Calu3 (cell line): ENCODE measurements around the gene WDPCP. TPM values are rescaled to one million over a fixed set of nuclear protein-coding genes. Genes with fewer than 3 reads are reported as not detected.

Experiments
- BruUV-seq: library from RNA; stranded (reverse); fragments of 400-500 nt; replicated peaks from 2 replicates; lab custom pipeline; 2021; lab: Mats Ljungman, UMichigan
- CTCF ChIA-PET: fragments of 300-600 bp; sonication (Branson Sonifier 250); formaldehyde crosslinking; loops from one replicate; lab custom pipeline; 2022; ENCODE audit warnings: antibody characterized with exemption; lab: Charles Lee
- DNase-seq: peaks from one replicate; pipeline ENCODE4 v3.0.0; 2022
- H3K27ac Mint-ChIP-seq: one replicate; pipeline ENCODE4 v1.8.0; 2022; ENCODE audit warnings: mixed read lengths; ENCODE audit not compliant: unreplicated experiment
- H3K27me3 Mint-ChIP-seq: one replicate; pipeline ENCODE4 v1.8.0; 2022; ENCODE audit warnings: mixed read lengths; ENCODE audit not compliant: unreplicated experiment
- H3K36me3 Mint-ChIP-seq: one replicate; pipeline ENCODE4 v1.8.0; 2022; ENCODE audit warnings: mild to moderate bottlenecking, moderate library complexity, mixed read lengths; ENCODE audit not compliant: insufficient read depth, unreplicated experiment
- H3K4me1 Mint-ChIP-seq: one replicate; pipeline ENCODE4 v1.8.0; 2022; ENCODE audit warnings: mild to moderate bottlenecking, low read depth, mixed read lengths; ENCODE audit not compliant: unreplicated experiment
- H3K4me3 Mint-ChIP-seq: one replicate; pipeline ENCODE4 v1.8.0; 2022; ENCODE audit warnings: mild to moderate bottlenecking, low read depth, moderate library complexity, mixed read lengths; ENCODE audit not compliant: unreplicated experiment
- H3K9me3 Mint-ChIP-seq: one replicate; pipeline ENCODE4 v1.8.0; 2022; ENCODE audit warnings: low read depth, mixed read lengths; ENCODE audit not compliant: unreplicated experiment
- intact Hi-C: fragments of 100-400 bp; cut with micrococcal nuclease; formaldehyde crosslinking; loops from one replicate; pipeline ENCODE4 v1.10.0; 2022; ENCODE audit not compliant: unreplicated experiment
- total RNA-seq: library from RNA; stranded (reverse); gene quantifications from 2 replicates; pipeline ENCODE4 v1.2.3, GENCODE V29; 2022
- TF ChIP-seq, protein P1 (sequence below): fragments of 200-600 bp; IDR thresholded peaks from one replicate; pipeline ENCODE4 v1.8.0; 2022; ENCODE audit warnings: antibody characterized with exemption; ENCODE audit not compliant: unreplicated experiment

Gene WDPCP
- total RNA-seq, 1 experiment from 2014 or later: 9.0 TPM

DNA sequence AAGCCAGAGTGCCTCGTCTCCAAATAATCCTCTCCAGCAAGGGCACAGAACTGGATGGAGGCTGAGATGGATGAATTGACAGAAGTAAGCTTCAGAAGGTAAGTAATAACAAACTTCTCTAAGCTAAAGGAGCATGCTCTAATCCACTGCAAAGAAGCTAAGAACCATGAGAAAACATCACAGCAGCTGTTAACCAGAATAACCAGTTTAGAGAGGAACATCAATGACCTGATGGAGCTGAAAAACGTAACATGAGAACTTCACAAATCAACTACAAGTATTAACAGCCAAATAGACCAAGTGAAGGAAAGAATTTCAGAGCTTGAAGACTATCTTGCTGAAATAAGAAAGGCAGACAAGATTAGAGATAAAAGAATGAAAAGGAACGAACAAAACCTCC, 32.3 kb downstream of the WDPCP start:
- intact Hi-C loops: no loop called here
- H3K4me1 Mint-ChIP-seq: peaks cover 23% of the 10 kb centered on the region
- H3K4me3 Mint-ChIP-seq: no peak overlapping the region
- no peak for DNase-seq
- no peaks in the 10 kb centered on the region for H3K36me3 Mint-ChIP-seq
- TF ChIP-seq, protein P1, sequence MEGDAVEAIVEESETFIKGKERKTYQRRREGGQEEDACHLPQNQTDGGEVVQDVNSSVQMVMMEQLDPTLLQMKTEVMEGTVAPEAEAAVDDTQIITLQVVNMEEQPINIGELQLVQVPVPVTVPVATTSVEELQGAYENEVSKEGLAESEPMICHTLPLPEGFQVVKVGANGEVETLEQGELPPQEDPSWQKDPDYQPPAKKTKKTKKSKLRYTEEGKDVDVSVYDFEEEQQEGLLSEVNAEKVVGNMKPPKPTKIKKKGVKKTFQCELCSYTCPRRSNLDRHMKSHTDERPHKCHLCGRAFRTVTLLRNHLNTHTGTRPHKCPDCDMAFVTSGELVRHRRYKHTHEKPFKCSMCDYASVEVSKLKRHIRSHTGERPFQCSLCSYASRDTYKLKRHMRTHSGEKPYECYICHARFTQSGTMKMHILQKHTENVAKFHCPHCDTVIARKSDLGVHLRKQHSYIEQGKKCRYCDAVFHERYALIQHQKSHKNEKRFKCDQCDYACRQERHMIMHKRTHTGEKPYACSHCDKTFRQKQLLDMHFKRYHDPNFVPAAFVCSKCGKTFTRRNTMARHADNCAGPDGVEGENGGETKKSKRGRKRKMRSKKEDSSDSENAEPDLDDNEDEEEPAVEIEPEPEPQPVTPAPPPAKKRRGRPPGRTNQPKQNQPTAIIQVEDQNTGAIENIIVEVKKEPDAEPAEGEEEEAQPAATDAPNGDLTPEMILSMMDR: no peak
- H3K27me3 Mint-ChIP-seq: no peaks in the 10 kb centered on the region
- peaks cover 5% of the 10 kb centered on the region for H3K9me3 Mint-ChIP-seq
- no peak overlapping the region for H3K27ac Mint-ChIP-seq
- no TSS peak for BruUV-seq
- CTCF ChIA-PET: no interaction called here

- Mint-ChIP-seq H3K4me3 (no peak overlapping the region), H3K27me3 (no peaks in the 10 kb centered on the region), H3K36me3 (no peaks in the 10 kb centered on the region), H3K4me1 (peaks cover 29% of the 10 kb centered on the region), H3K27ac (no peak overlapping the region), H3K9me3 (peaks cover 5% of the 10 kb centered on the region)
- CTCF ChIA-PET: no interaction called here
- BruUV-seq: no TSS peak
- intact Hi-C loops: no loop called here
- DNase-seq: no peak
- TF ChIP-seq, protein P1: no peak
These were observed 33.0 kb downstream of the WDPCP start for GRCh38 chr2:63555299-63555698.

GRCh38 chr2:63553049-63553448, 35.2 kb downstream of the WDPCP start:
- Mint-ChIP-seq H3K4me3 (no peak overlapping the region), H3K27me3 (no peaks in the 10 kb centered on the region), H3K9me3 (peaks cover 5% of the 10 kb centered on the region), H3K4me1 (peaks cover 29% of the 10 kb centered on the region), H3K36me3 (no peaks in the 10 kb centered on the region), H3K27ac (no peak overlapping the region)
- TF ChIP-seq, protein P1: no peak
- DNase-seq: no peak
- intact Hi-C loops: no loop called here
- CTCF ChIA-PET: no interaction called here
- no TSS peak for BruUV-seq

DNA sequence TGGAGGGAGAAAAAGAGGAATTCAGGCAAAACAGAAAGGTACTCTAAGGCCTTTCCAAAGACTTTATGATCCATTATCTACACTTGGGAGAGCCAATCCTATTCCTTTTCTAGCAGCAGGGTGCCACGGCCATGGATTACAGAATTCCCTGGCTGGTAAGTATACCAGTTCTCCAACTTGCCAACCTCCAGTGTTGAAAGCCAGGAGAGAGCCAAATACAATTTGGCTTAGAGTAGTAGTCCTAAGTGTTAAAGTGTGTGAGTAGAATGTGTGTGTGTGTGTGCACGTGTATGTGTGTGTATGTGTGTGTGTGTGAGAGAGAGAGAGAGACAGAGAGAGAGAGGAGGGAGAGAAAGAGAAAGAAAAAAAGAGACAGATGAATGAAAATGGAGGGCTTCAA, 43.3 kb downstream of the WDPCP start:
- no peaks in the 10 kb centered on the region for H3K36me3 Mint-ChIP-seq
- H3K4me1 Mint-ChIP-seq: no peaks in the 10 kb centered on the region
- H3K4me3 Mint-ChIP-seq: no peak overlapping the region
- no peak overlapping the region for H3K27ac Mint-ChIP-seq
- H3K27me3 Mint-ChIP-seq: no peaks in the 10 kb centered on the region
- TF ChIP-seq, protein P1: no peak
- no TSS peak for BruUV-seq
- no peaks in the 10 kb centered on the region for H3K9me3 Mint-ChIP-seq
- CTCF ChIA-PET: no interaction called here
- no peak for DNase-seq
- intact Hi-C loops: no loop called here
